GM18511 (cell line): ENCODE data around the gene HNRNPU.
"Not testable (repeated sequence)": the region's sequence is repeated elsewhere in the genome, so short reads cannot be mapped to it uniquely, and the experiment has no call there.

Experiments
- ATAC-seq: cut with Tn5 transposase; IDR thresholded peaks from one replicate; pipeline ENCODE4 v1.9.1; 2021; ENCODE audit warnings: mild to moderate bottlenecking, moderate library complexity; ENCODE audit not compliant: unreplicated experiment

The HNRNPU gene

DNA sequence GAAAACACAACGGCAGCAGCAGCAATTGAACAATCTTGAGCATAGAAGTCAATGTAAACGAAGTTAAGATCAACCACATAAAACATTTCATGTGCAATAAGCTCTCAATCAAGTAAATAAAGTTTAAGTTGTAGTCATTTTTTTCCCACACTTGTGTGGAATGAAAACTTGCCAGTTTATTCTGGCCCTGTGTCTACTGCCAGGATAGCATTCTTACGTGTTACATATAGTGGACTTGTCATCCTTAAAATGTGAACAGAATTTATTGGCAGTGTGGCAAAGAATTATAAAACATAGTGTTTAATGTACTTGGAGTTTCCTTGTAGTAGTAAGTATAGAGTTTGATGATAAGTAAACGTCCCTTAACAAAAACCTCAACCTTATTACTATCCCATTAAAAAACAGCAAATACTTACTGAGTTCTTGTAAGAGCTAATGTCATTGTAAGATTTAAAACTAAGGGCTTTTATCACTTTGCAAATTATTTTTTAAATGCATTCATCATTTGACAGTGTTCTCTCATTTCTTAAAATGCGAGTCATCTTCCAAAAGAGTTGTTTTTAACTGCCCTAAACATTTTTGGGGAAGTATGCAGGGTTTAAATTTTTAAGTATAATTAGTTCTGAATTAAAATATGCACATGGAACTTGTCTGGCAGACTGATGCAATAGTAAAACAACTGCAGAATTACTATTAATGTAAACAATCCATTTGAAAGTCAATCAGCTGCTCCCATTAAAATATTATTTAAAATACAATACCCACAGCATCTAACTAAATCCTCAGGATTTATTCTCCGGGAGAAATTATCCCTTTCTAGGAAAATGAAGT is 21.0 kb downstream of the HNRNPU start:
- no peak for ATAC-seq

DNA sequence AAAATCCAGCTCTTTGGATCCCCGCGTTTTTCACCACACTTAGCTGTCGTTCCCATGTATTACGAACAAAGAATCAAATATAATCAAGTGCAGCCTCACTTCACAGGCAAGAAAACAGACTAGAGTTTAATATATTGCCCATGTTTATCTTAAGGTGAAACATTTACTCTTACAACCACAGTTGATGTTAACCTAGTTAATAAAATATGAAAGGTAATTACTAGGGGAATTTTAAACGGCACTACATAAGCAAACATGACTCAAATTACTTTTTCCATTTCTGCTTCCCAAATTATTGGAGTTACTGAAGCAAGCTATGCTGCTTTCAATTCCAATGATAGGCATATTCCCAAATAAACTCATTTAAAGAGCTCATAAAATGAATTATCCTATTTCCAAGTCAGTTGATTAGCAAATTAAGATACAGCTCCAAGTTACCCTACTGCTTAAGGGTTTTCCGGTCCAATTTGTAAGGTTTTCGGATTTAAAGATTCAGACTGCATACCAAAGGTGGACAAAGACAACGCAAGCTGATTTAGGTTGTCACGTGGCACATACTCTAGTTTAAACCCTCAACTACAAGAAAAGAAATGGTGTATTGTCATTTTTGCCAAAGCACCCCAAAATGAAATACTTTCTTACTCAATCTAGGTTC is 22.9 kb downstream of the HNRNPU start:
- no peak for ATAC-seq

- no peak for ATAC-seq
Measured at GRCh38 chr1:244840219-244840794, 24.0 kb downstream of the HNRNPU start.

DNA sequence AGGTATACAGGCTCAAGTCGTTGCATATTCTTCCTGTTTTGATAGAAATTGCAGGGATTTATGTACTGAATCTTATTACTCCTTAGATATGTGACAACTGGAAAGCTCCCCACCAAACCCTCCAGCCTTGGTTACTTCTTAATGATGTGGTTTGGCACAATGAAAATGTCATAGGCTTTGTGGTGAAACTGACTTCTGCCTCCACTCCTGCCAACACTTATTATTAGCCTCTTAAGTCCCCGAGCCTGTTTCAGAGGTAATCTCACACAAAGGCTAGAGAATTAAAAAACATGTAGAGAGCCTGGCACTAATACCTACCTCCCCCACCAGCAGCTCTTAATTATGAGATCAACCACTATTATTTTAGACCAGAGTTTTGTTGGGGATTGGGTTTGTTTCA is 24.7 kb downstream of the HNRNPU start:
- no peak for ATAC-seq

DNA sequence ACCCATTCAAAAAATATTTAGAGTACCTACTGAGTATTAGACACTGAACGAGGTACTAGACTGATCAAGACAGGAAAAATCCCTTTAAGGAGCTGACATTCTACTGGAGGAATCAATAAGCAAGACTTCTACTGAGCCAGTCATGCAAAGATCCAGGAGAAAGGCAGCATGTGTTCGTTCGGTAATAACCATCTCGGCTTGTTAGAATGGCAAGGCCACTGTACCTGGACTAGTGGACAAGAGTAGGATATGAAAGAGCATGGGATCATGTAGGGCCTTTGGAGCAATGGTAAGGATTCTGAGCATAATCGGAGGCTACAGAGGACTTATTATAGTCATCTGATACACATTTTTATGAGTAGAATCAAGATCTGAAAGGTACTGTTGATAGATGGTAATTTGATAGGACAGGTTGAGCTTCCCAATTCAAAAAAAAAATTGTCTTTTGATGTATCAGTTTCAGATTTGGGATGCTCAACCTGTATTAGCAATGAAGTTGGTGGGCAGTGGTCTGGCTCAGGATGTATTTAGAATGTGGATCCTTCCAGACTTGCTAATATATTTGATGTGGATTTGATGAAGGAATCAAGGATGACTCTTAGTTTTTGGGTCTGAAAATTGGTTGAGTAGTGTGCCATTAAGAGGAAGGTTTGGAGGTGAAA is 26.6 kb downstream of the HNRNPU start:
- ATAC-seq, result no peak

GRCh38 chr1:244836584-244836983 is 27.8 kb downstream of the HNRNPU start:
- ATAC-seq, result no peak

GRCh38 chr1:244836135-244836521 is 28.2 kb downstream of the HNRNPU start:
- no peak for ATAC-seq

DNA sequence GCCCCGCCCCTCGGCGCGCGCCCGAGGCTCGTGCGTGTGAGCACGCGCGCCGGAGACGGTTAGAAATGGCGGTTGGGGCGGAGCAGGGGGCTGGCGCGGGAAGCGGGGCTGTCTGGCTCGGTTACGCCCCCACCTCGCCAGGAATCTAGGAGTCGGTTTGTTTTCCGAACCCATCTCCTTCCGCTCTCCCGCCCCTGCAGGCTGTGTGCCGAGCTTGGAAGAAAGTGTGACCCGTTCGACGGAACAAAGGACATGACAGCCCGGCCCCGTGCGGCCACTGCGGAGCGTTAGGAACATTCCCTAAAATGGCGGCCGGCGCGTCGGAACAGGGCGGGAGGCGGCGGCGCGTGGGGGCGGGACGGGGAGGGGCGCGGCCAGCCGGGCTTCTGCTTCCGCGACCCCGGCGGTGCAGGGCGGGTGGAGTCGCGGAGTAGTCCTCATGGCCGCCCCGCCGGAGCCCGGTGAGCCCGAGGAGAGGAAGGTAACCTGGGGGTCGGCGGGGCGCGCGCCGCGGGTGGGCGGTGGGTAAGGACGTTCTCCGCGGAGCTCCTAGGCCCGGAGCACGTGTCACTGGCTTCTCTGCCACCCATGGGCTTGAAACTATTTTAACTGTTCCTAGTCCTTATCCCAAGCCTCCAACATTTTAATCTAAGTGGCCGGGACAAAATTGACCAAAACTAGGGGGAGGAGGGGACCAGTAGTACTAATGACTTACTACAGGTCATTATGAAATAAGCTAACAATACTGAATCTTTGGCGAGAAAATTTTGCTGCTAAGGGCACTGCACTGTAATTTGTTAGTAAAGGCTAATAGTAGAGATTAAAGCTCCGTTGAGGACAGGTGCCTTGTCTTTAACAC is 28.8 kb downstream of the HNRNPU start, which contains the start of gene COX20:
TSS of gene COX20 (plus strand) at position 383 of the 859 bp plus-strand sequence. CDS start at position 440, 57 bp downstream.
- peak; percentile 67 for ATAC-seq

DNA sequence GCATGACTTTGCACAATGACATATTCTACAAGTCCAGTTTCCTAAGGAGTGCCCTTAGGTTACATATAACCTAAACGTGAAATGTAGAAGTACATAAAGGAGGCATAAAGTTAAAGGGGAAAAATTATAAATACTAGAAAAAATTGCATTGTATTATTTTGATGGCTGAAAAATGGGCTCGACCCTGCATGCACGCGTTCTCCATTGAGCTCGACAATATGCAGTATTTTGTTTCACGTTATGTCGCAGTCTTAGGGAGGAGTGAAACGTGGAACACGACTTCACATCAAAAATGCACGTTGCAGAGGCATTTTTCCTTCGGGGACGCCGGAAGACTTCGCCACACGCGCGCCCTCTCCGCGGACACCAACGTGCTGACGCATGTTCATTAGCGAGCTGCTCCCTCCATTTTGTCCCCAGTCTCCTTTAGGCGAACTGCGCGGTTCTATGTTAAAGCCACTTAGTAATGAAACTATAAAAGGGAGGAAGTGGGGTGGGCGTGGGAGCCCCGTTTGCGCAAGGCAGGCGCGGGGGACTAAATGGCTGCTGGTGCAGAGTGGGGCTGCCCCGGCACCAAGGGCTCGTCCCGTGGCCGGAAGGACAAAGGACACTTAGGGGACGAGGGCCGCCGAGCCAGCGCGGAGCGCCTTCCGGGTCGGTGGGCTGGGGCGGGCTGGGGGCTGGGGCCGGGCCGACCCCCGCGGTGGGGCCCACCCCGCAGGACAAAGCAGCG is 29.6 kb downstream of the HNRNPU start:
- peak; percentile 74 for ATAC-seq

- peak; percentile 19 for ATAC-seq
Measured at GRCh38 chr1:244833734-244834542, 30.4 kb downstream of the HNRNPU start.

DNA sequence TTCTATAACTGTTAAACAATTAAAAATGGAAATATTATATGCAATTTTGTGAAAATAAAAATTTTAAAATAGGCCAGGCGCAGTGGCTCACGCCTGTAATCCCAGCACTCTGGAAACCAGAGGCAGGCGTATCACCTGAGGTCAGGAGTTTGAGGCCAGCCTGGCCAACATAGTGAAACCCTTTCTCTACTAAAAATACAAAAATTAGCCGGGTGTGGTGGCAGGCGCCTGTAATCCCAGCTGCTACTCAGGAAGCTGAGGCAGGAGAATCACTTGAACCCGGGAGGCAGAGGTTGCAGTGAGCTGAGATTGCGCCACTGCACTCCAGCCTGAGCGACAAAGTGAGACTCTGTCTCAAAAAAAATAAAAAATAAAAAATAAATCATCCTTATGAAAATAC is 31.1 kb downstream of the HNRNPU start:
- ATAC-seq, result not testable (repeated sequence)

DNA sequence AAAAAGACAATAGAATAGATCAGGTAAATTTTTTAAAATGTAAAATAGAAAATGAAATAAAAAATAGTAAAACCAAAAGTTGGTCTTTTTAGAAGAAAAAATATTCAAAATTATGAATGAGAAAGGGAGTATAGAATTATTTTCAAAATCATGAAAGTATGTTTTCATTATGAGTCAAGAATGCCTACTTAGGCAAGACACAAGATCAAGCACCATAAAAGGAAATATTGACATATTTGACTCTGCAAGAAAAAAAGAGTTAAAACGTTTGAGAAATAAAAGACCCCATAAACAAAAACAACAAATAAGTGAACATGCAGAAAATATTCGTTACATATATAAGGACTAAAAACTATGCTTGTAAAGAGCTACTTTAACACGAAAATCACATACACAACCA is 33.7 kb downstream of the HNRNPU start:
- ATAC-seq, result no peak

DNA sequence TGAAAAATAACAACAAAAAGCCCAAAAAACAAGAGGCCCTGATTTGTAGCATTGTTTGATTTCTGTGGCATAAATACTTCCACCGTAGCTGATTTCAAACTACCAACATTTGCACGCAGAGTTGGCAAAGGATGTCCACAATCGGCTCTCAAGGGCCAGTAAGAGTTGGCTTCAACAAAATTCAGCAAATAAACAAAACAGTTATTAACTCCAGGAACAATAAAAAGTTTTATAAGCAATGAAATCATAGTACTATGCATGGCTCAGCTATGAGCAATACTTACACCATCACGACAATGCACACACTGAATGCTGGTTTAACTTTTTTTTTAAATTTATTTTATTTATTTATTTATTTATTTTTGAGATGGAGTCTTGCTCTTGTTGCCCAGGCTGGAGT is 37.6 kb downstream of the HNRNPU start:
- no peak for ATAC-seq

- no peak for ATAC-seq
Measured at GRCh38 chr1:244822878-244823277, 41.5 kb downstream of the HNRNPU start.

DNA sequence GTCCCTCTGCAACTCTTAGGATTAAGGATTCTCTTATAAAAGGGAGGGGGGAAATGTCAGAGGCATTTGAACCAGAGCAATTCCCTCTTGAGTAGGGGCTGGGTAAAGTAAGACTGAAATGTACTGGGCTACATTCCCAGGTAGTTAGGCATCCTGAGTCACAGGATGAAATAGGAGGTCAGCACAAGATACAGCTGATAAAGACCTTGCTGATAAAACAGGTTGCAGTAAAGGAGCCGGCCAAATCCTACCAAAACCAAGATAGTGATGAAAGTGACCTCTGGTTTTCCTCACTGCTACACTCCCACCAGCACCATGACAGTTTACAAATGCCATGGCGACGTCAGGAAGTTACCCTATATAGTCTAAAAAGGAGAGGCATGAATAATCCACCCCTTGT is 43.2 kb downstream of the HNRNPU start:
- ATAC-seq, result no peak

DNA sequence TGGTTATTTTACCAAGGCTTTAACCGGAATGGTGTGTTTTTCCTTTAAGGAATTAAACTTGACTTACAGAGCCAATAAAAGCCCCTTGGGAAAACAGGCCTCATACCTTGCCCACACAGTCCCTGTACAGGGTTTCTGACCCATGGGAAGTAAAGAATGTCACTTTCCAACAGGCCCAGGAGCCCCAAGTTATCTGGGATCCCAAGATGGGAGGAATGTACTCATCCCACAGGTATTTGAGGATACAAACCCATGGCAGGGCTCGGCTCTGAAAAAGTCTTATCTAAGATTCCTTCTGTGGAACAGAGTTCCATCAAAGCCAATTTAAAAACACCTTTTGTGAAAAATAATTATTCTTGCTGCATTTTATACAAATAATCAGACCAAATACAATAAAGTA is 44.2 kb downstream of the HNRNPU start:
- ATAC-seq, result no peak

- ATAC-seq, result no peak
Measured at GRCh38 chr1:244817415-244817894, 46.9 kb downstream of the HNRNPU start.

DNA sequence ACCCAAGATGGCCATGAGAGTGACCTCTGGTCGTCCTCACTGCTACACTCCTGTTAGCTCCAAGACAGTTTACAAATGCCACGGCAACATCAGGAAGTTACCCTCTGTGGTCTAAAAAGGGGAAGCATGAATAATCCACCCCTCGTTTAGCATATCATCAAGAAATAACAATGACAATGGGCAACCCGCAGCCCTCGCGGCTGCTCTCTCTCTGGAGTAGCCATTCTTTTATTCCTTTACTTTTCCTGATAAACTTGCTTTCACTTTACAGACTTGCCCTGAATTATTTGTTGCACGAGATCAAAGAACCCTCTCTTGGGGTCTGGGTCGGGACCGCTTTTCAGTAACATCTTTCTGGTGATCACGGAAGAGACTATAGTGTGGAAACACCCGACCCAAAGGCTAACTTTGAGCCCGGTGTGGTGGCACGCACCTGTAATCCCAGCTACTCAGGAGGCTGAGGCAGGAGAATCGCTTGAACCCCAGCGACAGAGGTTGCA is 48.7 kb downstream of the HNRNPU start:
- ATAC-seq, result no peak

DNA sequence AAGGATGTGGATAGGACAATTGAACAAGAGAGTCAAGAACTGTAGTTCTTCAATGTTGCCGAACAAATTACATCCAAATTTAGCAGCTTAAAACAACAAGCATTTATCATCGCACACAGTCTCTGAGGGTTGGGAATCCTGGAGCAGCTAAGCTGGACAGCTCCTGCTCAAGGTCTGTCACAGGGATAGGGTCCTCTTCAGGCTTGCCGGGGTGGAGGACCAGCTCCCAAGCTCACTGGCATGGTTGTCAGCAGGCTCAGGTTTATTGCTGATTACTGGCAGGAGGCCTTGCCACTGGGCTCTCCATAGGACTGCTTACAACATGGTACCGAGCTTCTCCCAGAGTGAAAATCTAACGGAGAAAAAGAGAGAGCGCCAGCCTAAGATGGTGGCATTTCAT is 51.0 kb downstream of the HNRNPU start:
- ATAC-seq, result no peak
